OCI-LY7 (cell line): ENCODE results near the gene SNRPD2. TPM values are rescaled to one million over a fixed set of nuclear protein-coding genes. Genes with fewer than 3 reads are reported as not detected.

ENCODE experiments used
- BruUV-seq: library from RNA; stranded (reverse); fragments of 400-500 nt; replicated peaks from 2 replicates; lab custom pipeline; 2021; lab: Mats Ljungman, UMichigan
- CTCF ChIA-PET: fragments of 300-600 bp; sonication (Branson Sonifier 250); formaldehyde crosslinking; loops from one replicate; lab custom pipeline; 2022; ENCODE audit warnings: antibody characterized with exemption; ENCODE audit not compliant: unreplicated experiment; lab: Charles Lee
- POLR2A ChIA-PET: fragments of 300-600 bp; sonication (Branson Sonifier 250); formaldehyde crosslinking; loops from one replicate; lab custom pipeline; 2022; ENCODE audit warnings: antibody characterized with exemption; lab: Charles Lee
- DNase-seq: peaks from one replicate; pipeline ENCODE4 v3.0.0-alpha.2; 2015; ENCODE audit warnings: low spot score
- H2AFZ ChIP-seq: fragments of 200-600 bp; sonication (generic), shearing (Covaris generic); 2 replicates; pipeline ENCODE4 v1.6.1; 2014; ENCODE audit warnings: mild to moderate bottlenecking, antibody characterized with exemption, low read length, moderate library complexity
- H3K27ac ChIP-seq: fragments of 200-600 bp; sonication (generic); 2 replicates; pipeline ENCODE4 v1.5.1; 2014; ENCODE audit warnings: mixed run types, low read depth, mild to moderate bottlenecking, moderate library complexity, low read length, inconsistent platforms; ENCODE audit not compliant: poor library complexity, severe bottlenecking
- H3K36me3 ChIP-seq: fragments of 200-600 bp; sonication (generic); 2 replicates; pipeline ENCODE4 v1.6.1; 2014; ENCODE audit warnings: mild to moderate bottlenecking, antibody characterized with exemption, low read length, moderate library complexity, mixed read lengths; ENCODE audit not compliant: insufficient read depth
- H3K4me1 ChIP-seq: fragments of 200-600 bp; sonication (generic); 2 replicates; pipeline ENCODE4 v1.5.1; 2014; ENCODE audit warnings: mild to moderate bottlenecking, low read length; ENCODE audit not compliant: insufficient read depth, poor library complexity, severe bottlenecking
- H3K4me2 ChIP-seq: fragments of 200-600 bp; sonication (generic); 2 replicates; pipeline ENCODE4 v1.6.1; 2014; ENCODE audit warnings: mild to moderate bottlenecking, low read length
- H3K4me3 ChIP-seq: fragments of 200-600 bp; sonication (generic); 2 replicates; pipeline ENCODE4 v1.5.1; 2014; ENCODE audit warnings: mild to moderate bottlenecking, low read depth, low read length; ENCODE audit not compliant: poor library complexity, severe bottlenecking
- H3K79me2 ChIP-seq: fragments of 200-600 bp; sonication (generic); 2 replicates; pipeline ENCODE4 v1.6.1; 2016; ENCODE audit warnings: low read depth, mild to moderate bottlenecking, low read length, moderate library complexity, mixed read lengths; ENCODE audit not compliant: insufficient read depth
- H3K9me2 ChIP-seq: fragments of 200-600 bp; sonication (generic); 2 replicates; pipeline ENCODE4 v1.6.1; 2016; ENCODE audit warnings: mild to moderate bottlenecking, low read length, mixed read lengths; ENCODE audit not compliant: insufficient read depth
- H3K9me3 ChIP-seq: fragments of 200-600 bp; sonication (generic); 2 replicates; pipeline ENCODE4 v1.6.1; 2014; ENCODE audit warnings: mild to moderate bottlenecking, mixed run types, low read length, mixed read lengths
- H4K20me1 ChIP-seq: fragments of 200-600 bp; sonication (generic); 2 replicates; pipeline ENCODE4 v1.6.1; 2014; ENCODE audit warnings: mild to moderate bottlenecking, antibody characterized with exemption, low read length, moderate library complexity, mixed read lengths; ENCODE audit not compliant: insufficient read depth
- CTCF ChIP-seq: fragments of 200-600 bp; sonication (generic); conservative IDR thresholded peaks from 2 replicates; pipeline ENCODE4 v1.5.1; 2014; ENCODE audit warnings: mild to moderate bottlenecking, antibody characterized with exemption, low read length, moderate library complexity, mixed read lengths
- EZH2phosphoT487 ChIP-seq: fragments of 200-600 bp; sonication (generic); IDR thresholded peaks from 2 replicates; pipeline ENCODE4 v1.6.1; 2018; ENCODE audit warnings: low read depth, borderline replicate concordance, mild to moderate bottlenecking, mixed run types, antibody characterized with exemption, low read length, moderate library complexity, mixed read lengths
- intact Hi-C: fragments of 100-400 bp; cut with micrococcal nuclease; formaldehyde crosslinking; loops from one replicate; pipeline ENCODE4 v1.10.0; 2022; ENCODE audit not compliant: unreplicated experiment
- total RNA-seq, 2 experiments: library from RNA; depleted of rRNA in 1 of 2; stranded (reverse); fragments of >200 nt in 1 of 2; shearing (Covaris generic) in 1 of 2; gene quantifications; 2 replicates each; pipeline ENCODE4 v1.2.3, GENCODE V29; 2014 to 2022

Gene SNRPD2
- total RNA-seq, 2 experiments from 2014 or later, result 523 to 774 TPM

DNA sequence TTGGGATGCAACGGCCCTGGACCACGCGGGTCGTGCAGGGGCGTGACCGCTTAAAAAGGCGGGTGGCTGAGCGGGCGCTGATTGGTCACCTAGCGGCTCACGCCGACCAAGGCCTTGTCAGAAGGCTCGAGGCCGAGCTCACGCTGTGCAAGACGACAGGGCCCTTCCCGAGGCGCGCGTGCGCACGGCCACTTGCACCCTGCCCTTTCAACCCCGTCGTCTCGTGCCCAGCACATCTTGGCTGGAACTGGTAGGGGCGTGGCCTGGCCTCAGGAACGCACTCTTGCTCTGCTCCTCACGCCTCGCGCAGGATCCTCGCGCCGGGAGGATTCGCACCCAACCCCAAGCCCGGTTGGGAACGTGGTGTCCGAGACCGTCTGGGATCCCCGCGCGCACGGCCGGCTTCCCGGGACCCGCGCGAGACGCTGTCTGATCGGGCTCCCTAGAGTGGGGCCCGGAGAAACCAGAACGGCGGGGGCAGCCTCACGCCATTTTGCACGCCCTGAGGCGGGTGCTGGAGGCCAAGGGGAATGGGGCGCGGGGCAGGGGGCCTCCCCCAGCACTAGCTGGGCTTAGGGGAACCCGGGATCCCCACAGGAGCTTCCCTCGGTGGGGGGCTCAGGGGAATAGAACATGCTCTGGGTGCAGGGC, 41.5 kb upstream of the SNRPD2 start, which contains the start of gene MEIOSIN:
Gene MEIOSIN (plus strand): TSS at position 280 of the 651 bp plus-strand sequence. CDS start 1,938 bp downstream, outside the sequence.
- Histone ChIP-seq H3K9me2 (no peaks in the 10 kb centered on the region), H3K27ac (no peak within 1 kb of the TSS), H3K4me1 (peaks cover 11% of the 10 kb centered on the region), H4K20me1 (no peaks in the 10 kb centered on the region), H2AFZ (no peak within 1 kb of the TSS), H3K4me2 (no peak within 1 kb of the TSS), H3K9me3 (no peaks in the 10 kb centered on the region), H3K36me3 (no peaks in the 10 kb centered on the region), H3K79me2 (peaks cover 24% of the 10 kb centered on the region; the same call in 1 of the 2 replicates), H3K4me3 (no peak within 1 kb of the TSS)
- DNase-seq, result no peak
- ChIA-PET POLR2A (interaction anchor here (0.7 kb wide), 1 partner anchor 16 kb away, joined by 4 read pairs; no protein-coding TSS in a partner anchor), CTCF (no interaction called here)
- no peak for TF ChIP-seq CTCF
- no peak for TF ChIP-seq EZH2phosphoT487
- no TSS peak for BruUV-seq
- intact Hi-C loops, result no loop called here

DNA sequence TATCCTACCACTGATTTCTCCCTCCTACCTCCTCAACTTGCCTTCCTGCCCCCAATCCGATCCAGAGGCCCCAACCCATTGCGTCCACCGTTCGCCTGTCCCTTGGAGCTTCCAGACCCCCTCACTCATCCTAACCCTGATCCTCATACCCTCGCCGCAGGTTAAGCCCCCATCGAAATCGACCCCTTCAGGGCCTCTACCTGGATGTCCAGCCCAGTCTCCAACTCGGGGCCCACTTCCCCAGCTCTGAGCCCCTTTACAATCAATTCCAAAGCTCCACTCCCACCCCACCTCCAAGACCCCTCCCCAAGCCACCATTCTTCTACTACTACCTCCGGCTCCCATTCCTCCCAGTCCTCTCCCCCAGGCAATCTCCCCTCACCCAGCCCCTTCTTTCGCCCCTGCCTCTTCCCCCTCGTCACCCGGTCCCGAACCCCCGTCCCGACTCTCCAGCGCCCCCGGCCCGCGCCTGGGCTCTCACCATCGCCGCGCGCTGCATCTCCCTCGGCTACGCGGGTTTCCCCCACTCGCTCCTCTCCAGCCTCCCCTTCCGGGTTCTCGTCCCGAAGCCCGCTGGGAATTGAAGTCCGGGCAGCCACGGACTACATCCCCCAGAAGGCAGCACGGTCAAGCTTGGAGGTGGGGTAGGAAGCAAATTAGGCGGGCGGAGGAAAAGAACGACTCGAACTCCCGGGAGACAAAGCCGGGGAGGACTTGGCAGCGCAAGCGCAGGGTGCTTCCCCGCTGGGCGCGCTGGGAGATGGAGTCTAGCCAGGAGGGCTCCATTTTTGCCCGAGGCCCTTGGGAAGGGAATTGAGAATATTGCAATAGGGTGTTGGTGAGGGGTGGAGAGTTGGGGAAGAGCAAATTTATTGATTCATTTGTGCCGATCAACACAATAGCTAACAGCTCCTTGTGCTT, 38.9 kb upstream of the SNRPD2 start, which contains the start of gene FBXO46:
Gene FBXO46 (minus strand): TSS at position 529 of the 921 bp plus-strand sequence. CDS start 17,401 bp downstream, outside the sequence.
- H3K27ac ChIP-seq, result peak within 1 kb of the TSS; percentile 36
- H3K4me3 ChIP-seq, result peak within 1 kb of the TSS; percentile 97
- peaks cover 27% of the 10 kb centered on the region; the same call in 1 of the 2 replicates for H3K79me2 ChIP-seq
- H4K20me1 ChIP-seq, result no peaks in the 10 kb centered on the region
- peak within 1 kb of the TSS; percentile 94; the same call in 1 of the 2 replicates for H2AFZ ChIP-seq
- intact Hi-C loops, result no loop called here
- BruUV-seq, result no TSS peak
- no peaks in the 10 kb centered on the region for H3K9me3 ChIP-seq
- peaks cover 11% of the 10 kb centered on the region for H3K4me1 ChIP-seq
- TF ChIP-seq CTCF (peak; percentile 68), EZH2phosphoT487 (no peak)
- CTCF ChIA-PET, result interaction anchor here (0.6 kb wide), 3 partner anchors 37 to 40 kb away, joined by 3 to 5 read pairs (median 4); partner anchors contain the start of gene SIX5
- H3K4me2 ChIP-seq, result peak within 1 kb of the TSS; percentile 85
- no peaks in the 10 kb centered on the region for H3K9me2 ChIP-seq
- POLR2A ChIA-PET, result interaction anchor here (0.6 to 2.2 kb wide), 5 partner anchors 13 to 195 kb away, joined by 3 to 13 read pairs (median 5); no protein-coding TSS in a partner anchor
- H3K36me3 ChIP-seq, result no peaks in the 10 kb centered on the region
- peak; percentile 99 for DNase-seq
